ENCODE measurements around the gene CCDC141.

GRCh38 chr2:178805457-178805856 lies 244.5 kb downstream of the CCDC141 start:
- TF ChIP-seq TAF1 (IDR thresholded peaks at IDR 0.05; ENCODE audit: borderline replicate concordance, insufficient read depth, low read length) (no peak), REST (IDR thresholded peaks at IDR 0.05; ENCODE audit: insufficient read depth in 1 of 2, low read depth in 2 of 2, low read length in 2 of 2) (no peak)
